Left colon (tissue), 2 donors: Measurements from ENCODE around the gene ABCA2. TPM values are rescaled to one million over a fixed set of nuclear protein-coding genes. Genes with fewer than 3 reads are reported as not detected.

Experiments
- ATAC-seq: fragments of 200-7000 bp; cut with Tn5 transposase; one replicate; pipeline ENCODE4 v1.9.1; 2020; ENCODE audit warnings: mild to moderate bottlenecking, moderate library complexity
- DNase-seq, 2 donors: peaks; one replicate each; pipeline ENCODE4 v3.0.0-alpha.2; 2020
- intact Hi-C, 2 donors: fragments of 100-400 bp; cut with DNase I in 1 of 2; cut with micrococcal nuclease in 1 of 2; formaldehyde crosslinking; loops; one replicate each; pipeline versions ENCODE4 v1.11.2 to v1.14.0; 2022; cut with DNase I, micrococcal nuclease
- total RNA-seq, 2 donors: library from RNA; stranded (reverse); fragmentation: NEBNext Ultra II Directional; extraction: Animal tissue kit (Norgen Biotek cat#: 25700); gene quantifications; one replicate each; pipeline ENCODE4 v1.2.1, GENCODE V29; 2021
- donor health status: DM: no; HTN: no; CAD: no.
- donor health status: DM: yes; HTN: yes; CAD: no.

Gene ABCA2
- total RNA-seq, 2 donors from 2014 or later: 55.5 to 56.0 TPM

DNA sequence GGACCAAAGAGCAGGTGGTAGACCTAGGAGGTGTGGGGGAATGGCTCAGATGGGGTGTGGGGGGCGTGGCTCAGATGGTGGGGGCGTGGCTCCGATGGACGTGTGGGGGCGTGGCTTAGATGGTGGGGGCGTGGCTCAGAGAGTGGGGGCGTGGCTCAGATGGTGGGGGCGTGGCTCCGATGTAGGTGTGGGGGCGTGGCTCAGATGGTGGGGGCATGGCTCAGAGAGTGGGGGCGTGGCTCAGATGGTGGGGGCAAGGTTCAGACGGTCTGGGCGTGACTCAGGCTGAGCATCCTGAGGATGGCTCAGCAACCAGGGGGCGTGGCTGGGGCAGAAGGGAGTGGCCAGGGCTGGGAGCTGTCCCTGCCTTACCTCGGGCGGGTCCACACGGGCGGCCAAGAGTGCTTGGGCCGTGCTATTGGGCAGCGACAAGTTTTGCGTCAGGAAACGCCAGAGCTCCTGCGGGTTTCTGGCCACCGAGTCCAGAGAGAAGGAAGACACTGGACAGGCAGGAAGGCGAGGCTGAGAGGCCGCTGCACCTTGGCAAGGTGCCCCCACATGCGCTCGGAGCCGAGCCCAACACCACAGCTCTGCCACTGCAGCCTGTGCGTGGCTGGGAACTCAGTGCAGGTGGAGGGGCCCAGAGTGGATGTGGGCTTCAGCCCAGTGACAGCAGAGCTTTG lies 5.9 kb downstream of the ABCA2 start:
- intact Hi-C loops: loop anchor here in 1 of 2 donors (10.0 kb wide), 1 partner anchor 77 kb away; the partner anchor contains the start of genes C8G and FBXW5
- peak; percentile 97 to 98 for DNase-seq

DNA sequence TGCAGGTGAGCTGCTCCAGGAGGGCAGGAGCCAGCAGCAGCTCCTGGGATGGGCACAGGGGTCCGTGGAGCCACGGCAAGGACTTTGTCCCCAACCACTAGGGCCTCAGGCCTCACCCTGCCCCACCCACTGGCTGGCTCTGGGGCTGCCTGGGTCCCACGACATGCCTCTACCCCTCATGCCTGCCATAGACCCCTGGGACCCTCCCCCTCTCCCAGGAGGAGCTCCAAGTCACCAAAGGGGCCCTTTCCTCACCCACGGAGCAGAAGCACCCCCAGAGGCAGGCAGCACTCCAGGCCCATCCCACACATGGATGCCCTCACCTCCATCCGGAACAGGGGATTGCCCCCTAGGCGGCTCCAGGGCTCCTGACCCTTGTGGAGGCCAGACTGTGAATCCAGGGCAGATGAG lies 6.5 kb downstream of the ABCA2 start:
- intact Hi-C loops: loop anchor here in 1 of 2 donors (10.0 kb wide), 1 partner anchor 77 kb away; the partner anchor contains the start of genes C8G and FBXW5
- ATAC-seq: peak; percentile 37
- DNase-seq: peak in 1 of 2 donors; percentile 66

More for the DNA sequence above, 5.9 kb downstream of the ABCA2 start:
- peak; percentile 87 for ATAC-seq

DNA sequence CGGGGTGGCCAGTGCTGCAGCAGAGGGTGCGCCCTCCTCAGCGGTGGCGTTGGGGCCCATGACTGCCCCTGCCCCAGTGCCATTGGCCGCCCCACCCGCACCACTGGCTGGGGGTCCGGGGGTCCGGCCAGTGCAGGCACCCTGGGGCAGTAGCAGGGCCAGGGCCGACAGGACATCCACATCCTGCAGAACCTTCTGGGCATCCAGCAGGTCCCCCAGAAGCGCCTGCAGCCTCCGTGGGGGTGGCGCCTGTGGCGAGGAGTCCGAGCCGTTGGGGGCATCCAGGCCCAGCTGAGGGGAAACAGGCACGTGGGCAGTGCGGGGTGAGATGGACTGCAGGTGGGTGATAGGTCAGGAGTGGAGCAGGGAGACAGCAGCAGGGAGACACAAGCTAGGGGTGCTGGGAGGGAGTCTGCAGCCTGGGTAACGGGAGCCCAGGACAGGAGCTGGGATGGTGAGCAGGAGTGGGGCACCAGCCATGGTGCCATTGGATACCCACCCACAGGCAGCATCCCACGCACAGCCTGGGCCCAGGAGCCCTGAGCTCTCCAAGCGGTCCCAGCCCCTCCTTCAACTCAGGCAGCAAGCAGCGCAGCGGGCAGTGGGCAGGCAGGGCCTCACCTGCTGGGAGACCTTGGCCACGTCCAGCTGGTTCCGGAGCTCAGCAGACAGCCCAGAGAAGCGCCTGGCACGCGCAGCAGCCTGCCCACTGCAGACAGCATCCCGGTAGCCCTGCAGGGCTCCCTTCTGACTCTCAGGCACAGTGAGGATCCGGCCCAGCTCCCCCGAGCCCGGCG lies 7.1 kb downstream of the ABCA2 start:
- DNase-seq (no peak), ATAC-seq (no peak)
- intact Hi-C loops: loop anchor here in 1 of 2 donors (10.0 kb wide), 1 partner anchor 76 kb away; the partner anchor contains the start of genes C8G and FBXW5

DNA sequence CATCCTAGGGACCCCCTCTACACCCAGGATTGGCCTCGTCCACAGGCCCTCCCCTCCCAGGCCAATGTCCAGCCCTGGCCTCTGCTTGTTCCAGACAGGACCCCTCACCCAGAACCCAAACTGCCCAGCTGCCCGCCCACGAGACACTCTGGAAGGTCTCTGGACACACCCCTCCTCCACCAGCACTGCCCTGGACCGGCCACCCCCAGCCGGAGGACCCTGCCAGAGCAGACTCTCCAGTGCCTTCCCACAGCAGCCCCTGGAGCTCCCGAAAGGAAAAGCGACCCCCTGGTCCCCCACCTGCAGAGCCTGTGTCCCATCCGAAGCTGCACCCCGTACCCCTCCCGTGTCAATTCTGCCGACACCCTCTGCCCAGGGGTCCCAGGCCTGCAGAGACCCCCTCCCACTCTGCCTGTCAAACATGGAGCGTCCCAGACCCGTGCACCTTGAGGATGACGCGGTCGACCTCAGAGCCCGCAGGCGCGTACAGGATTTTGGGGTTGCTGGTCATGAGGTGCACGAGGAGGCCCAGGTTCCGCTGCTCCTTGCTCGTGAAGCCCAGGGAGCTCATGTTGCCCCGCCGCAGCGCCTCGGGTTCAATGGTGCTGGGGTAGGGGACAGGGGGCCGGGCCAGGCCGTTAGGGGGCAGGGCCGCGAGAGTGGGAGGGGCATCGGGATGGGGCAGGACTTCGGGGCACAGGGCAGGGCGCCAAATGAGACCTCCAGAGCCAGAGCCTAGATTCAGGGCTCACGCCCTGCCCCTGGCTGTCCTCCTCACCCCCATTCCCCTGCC lies 8.0 kb downstream of the ABCA2 start:
- DNase-seq (no peak), ATAC-seq (no peak)
- intact Hi-C loops: loop anchor here in 1 of 2 donors (10.0 kb wide), 1 partner anchor 75 kb away; the partner anchor contains the start of genes C8G and FBXW5

DNA sequence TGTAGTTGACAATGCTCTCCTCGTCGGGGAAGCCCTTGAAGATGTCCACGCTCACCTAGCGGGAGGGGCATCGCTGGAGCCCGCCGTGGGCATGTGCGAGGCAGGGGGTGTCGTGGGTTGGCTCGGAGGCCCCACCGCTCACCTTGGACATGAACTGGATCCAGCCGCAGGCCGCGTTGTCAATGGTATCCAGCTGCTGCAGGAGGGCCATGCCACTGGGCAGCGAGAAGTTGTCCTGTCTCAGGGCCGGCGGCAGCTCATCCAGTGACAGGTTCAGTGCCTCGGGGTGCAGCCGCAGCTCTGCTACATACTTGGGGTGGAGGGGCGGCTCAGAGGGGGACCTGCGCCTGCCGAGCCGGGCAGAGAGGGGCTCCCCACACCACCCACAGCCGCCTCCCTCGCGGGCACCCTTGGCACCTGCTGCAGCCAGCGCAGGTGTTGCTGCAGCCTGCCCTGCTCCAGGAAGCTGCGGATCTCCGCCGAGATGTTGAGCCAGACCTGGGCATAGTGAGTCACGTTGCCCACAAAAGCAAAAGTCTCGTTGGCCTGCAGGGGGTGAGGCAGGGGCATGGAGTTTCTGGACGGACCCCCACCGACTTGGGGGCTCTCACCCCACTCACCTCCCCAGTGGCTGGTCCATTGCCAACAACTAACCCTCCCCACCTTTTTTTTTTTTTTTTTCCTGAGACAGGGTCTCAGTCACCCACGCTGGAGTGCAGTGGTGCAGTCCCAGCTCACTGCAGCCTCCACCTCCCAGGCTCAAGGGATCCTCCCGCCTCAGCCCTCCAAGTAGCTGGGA lies 9.1 kb downstream of the ABCA2 start:
- ATAC-seq: no peak
- DNase-seq: no peak
- intact Hi-C loops: no loop called here

DNA sequence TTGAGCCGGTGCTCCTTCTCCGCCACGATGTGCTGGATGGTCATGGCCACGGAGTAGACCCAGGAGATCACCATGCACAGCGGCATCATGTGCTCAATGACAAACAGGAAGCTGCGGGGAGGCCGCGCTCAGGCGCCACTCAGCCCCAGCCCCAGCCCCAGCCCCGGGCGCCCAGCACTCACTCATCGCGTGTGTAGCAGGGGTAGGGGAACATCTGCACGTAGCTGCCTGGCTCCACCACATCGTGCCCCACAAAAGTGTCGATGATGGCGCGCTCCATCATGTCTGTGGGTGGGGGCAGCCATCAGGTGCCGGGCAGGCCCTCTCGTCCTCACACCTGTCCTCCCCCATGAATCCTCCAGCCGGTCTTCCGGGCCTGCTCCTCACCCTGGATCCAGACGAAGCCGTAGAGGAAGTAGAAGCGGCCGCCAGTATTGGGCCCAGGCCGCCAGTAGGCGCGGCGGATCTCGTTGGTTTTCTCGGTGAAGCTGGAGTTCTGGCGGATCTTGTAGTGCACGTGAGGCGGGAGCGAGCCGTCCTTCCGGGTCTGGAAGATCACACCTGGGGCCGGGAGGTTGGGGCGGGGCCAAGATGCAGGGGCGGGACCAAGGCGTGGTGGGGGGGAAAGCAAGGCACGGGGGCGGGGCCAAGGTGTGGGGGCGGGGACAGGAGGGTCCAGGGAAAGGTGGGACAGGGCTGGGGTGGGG lies 10.1 kb downstream of the ABCA2 start:
- intact Hi-C loops: no loop called here
- DNase-seq: no peak
- ATAC-seq: no peak

DNA sequence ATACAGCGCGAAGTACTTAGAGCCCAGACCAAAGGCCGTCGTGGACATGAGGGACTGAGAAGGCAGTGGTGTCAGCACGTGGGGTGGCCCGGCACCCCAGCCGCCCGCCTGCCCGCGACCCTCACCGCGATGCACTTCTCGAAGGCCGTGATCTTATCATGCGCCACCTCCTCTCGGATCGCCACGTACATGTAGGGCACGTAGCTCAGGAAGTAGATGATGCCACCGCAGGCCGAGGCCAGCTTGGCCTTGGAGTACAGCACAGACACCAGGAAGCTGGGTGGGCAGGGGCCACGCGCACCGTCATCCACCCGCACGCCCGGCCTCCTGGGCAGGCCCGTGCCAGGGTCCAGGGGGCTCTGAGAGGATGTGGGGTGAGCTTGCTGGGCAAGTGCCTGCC lies 11.0 kb downstream of the ABCA2 start:
- intact Hi-C loops: no loop called here
- ATAC-seq (no peak), DNase-seq (no peak)

DNA sequence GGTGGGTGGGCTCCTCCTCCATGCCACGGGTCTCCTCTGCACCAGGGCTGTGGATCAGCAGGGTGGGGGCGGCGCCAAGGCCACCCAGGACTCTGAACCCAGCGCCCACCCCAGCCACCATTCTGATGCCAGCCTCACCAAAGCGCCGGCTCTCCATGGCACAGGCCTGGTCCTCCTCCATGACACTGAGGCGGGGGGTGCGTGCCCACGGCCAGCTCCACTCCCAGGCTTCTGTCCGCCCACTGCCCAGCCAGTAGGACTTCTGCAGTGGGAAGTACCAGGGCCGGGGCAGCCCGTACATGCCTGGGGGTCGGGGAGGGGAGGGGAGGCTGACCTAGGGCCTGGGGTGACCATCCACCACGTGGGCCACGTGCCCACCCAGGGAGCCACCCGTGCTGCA lies 11.6 kb downstream of the ABCA2 start:
- ATAC-seq (no peak), DNase-seq (no peak)
- intact Hi-C loops: no loop called here

DNA sequence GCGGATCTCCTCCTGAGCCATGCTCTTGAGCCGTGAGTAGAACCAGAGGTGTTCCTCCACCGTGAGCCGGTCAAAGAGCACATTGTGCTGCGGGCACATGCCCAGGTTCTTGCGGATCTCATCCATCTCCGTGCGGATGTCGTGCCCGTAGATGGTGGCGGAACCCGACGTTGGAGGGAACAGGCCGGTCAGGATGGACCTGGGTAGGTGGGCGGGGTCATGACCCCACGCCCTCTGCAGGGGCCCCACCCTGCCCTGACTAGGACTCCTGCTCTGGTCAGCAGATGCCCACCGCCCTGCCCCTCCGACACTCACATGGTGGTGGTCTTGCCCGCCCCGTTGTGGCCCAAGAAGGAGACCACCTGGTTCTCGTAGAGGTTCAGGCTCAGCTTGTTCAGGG lies 12.1 kb downstream of the ABCA2 start:
- ATAC-seq (no peak), DNase-seq (no peak)
- intact Hi-C loops: no loop called here

DNA sequence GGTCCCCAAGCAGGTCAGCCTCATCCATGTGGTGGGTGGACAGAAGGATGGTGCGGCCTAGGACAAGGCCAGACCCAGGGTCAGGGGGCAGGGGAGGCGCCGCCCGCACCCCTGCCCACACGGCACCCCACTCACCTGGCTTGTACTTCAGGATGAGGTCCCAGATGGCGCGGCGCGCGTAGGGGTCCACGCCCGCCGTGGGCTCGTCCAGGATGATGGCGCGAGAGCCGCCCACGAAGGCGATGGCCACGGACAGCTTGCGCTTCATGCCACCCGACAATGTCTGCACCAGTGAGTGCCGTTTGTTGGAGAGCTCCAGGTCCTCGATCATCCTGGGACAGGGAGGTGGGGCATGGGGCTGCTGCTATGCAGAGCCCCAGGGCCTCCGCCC lies 12.5 kb downstream of the ABCA2 start:
- intact Hi-C loops: no loop called here
- ATAC-seq (no peak), DNase-seq (no peak)

DNA sequence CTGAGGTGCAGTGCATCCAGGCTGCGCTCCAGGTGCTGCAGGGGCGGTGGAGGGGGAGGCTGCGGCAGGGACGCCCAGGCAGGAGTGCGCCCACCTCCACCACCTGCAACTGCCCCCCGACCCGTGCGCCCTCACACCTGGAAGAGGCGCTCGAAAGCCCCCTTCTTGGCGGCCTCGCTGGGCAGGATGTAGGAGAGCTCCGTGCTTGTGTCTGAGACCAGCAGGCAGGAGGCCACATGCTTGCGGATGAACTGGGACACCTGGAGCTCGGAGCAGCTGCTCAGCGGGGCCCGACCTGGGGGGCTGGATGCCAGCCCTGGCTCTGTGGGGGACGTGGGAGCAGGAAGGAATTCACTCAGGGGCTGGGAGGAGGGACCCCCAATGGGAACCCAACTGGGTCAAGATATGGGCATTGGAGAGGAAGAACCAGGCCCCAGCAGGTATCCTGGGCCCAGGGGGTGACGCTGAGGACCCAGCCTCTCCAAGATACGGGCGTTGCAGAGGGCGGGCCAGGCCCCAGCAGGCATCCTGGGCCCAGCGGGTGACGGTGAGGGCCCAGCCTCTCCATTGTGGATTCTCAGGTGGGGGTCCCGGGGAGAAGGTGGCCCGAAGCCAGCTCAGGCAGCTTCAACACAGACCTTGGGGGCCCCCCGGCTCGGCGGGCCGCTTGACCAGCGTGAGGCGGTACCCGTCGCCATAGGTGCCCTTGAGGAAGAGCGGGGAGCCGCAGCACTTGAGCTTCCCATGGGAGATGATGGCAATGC lies 13.1 kb downstream of the ABCA2 start:
- DNase-seq (no peak), ATAC-seq (no peak)
- intact Hi-C loops: no loop called here

DNA sequence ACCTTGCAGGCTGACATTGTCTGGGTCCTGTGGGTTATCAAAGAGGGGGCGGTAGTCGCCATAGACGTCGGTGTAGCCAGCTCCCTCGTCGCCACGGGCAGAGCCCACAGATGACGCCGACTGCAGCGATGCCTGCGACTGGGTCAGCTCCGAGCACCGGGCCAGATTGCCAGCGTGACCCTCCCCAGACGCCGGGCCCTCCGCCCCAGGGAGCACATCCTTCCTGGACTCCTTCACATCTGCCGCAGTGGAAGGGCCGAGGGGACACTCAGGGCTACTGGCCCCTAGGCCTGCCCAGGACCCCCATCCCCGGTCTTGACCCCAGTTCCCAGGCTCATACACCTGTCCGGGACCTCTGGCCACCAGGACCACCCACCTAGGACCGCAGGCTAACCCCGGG lies 13.9 kb downstream of the ABCA2 start:
- intact Hi-C loops: no loop called here
- no peak for DNase-seq
- ATAC-seq: no peak

DNA sequence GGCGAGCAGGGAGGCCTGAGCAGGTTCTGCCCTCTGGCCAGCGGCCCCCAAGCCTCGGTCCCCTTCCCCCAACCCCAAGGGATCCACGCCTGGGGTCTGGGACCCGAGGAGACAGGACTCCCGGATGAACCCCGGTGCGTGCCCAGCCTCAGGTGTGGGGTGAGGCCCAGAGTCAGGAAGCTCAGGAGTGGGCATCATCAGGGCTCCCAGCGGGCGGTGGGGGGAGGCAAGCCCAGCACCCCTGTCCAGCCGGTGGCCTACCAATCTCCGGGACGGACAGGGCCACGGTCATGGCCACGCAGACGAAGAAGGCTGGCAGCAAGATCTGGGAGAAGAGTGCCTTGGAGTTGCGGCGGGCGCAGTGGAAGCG lies 14.5 kb downstream of the ABCA2 start:
- DNase-seq: no peak
- intact Hi-C loops: no loop called here
- no peak for ATAC-seq

DNA sequence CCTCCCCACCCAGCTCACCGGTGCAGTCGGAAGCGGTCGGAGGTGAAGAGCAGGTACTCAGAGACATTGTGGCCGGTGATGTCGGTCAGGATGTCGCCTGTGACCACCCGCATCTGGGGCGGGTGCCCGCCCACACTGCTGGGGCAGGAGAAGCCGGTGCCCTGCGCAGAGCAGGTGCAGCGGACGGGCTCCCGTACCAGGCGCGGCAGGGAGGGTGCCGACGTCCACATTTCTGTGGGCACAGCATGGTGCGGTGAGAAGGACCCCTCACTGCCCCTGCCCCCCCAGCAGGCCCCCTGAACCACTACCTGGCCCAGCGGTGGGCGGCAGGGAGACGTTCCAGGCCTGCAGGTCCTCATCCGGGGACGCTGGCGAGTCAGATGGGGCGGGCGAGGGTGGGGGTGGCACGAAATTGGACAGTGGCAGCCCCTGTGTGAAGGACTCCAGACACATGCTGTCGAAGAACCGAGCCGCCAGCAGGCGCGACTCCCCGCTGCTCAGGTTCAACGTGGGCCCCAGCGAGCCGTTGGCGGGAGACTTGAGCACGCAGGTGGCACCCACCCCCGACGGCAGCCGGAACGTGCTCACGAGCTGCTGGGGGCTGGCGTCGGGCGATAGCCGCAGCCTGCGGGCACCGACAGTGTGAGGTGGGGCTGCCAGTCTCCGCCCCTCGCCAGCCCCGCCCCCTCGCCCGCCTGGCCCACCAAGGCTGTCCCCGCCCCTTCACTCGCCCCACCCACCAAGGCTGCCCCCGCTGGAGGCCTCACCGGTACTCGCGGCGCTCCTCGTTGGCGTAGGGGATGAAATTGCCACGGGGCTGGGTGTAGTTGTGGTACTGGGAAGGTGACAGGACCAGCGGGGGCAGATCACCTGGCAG lies 15.1 kb downstream of the ABCA2 start:
- ATAC-seq: no peak
- DNase-seq: no peak
- intact Hi-C loops: no loop called here

DNA sequence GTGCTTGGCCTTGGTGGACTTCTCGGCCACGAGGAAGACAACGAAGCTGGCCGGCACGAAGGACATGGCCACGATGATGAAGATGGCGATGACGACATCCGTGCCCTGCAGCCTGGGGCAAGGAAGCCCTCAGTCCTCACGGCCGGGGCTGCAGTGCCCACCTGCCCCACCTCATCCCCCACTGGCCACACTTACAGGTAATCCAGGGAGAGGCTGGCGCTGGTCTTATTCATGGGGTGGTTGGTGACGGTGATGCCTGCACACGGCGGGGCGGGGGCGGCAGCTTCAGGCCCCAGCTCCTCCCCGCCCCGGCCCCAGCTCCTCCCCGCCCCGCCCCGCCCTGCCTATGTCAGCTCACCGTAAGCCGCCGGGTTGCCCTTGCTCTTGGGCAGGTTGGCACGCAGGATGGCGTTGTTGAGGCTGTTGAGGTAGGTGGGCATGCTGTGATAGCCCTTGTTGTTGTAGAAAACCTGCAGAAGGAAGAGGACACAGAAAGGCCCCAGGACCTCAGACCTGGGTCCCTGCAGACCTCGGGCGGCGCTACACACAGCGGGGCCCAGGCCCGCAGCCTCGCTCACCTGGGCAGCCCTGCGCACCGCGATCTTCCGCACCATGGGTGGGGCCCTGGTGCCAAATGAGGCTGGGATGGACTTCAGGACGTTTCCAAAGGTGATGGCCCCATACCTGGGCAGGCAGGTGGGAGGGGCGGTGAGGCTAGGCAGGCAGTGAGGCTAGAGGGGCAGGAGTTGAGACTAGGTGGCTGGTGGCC lies 15.9 kb downstream of the ABCA2 start:
- intact Hi-C loops: no loop called here
- DNase-seq (no peak), ATAC-seq (no peak)

DNA sequence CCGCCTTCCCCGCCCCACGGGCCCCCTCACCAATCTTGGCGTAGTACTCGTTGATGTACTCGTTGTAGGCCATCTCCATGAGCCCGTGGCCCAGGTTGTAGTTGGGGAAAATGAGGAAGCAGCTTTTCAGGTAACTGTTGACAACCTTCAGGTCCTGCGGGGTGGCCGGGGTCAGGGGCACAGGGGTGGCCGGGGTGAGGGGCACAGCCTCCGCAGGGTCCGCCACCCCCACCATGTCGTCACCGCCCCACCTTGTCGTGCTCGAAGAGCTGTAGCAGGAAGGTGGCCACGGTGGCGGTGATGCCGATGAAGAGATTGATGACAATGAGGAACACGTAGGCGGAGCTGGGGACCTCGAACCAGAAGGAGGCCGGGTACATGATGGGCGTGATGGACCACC lies 16.9 kb downstream of the ABCA2 start:
- intact Hi-C loops: no loop called here
- ATAC-seq: no peak
- no peak for DNase-seq
